HepG2 (cell line): ENCODE data around the gene AP3D1. TPM values are rescaled to one million over a fixed set of nuclear protein-coding genes. Genes with fewer than 3 reads are reported as not detected.

ENCODE experiments used
- ASH2L ChIP-seq: fragments of 300-600, 200-600 bp; sonication (generic); IDR thresholded peaks from 2 replicates; pipeline ENCODE4 v1.7.0; 2017; ENCODE audit warnings: low read depth, mild to moderate bottlenecking, moderate library complexity, mixed read lengths, low read length; ENCODE audit not compliant: insufficient read length
- CEBPB ChIP-seq: IDR thresholded peaks from 2 replicates; pipeline ENCODE4 v1.6.1; 2011; ENCODE audit warnings: low read depth, low read length, improper control_type of control experiment, borderline replicate concordance
- CHD4 ChIP-seq: fragments of 200-600 bp; sonication (generic); IDR thresholded peaks from 2 replicates; pipeline ENCODE4 v1.7.0; 2017; ENCODE audit warnings: mild to moderate bottlenecking, low read length, borderline replicate concordance
- EZH2 ChIP-seq: conservative IDR thresholded peaks from 2 replicates; pipeline ENCODE4 v1.6.1; 2012; ENCODE audit warnings: mild to moderate bottlenecking, low read depth, low read length, moderate library complexity
- FOXA1 ChIP-seq, 2 experiments: fragments of 450-650 bp in 1 of 2; sonication (generic) in 1 of 2; formaldehyde crosslinking in 1 of 2; IDR thresholded peaks; 2 replicates each; pipeline versions ENCODE4 v1.4.0 to v1.6.1; 2016 to 2020; ENCODE audit warnings: missing genetic modification reagents in 1 of 2
- GPBP1L1 ChIP-seq: sonication (generic); formaldehyde crosslinking; IDR thresholded peaks from 2 replicates; pipeline ENCODE4 v1.5.0; 2020; ENCODE audit warnings: mild to moderate bottlenecking, missing genetic modification reagents
- MEF2D ChIP-seq: sonication (generic); formaldehyde crosslinking; IDR thresholded peaks from 2 replicates; pipeline ENCODE4 v1.5.1; 2020; ENCODE audit warnings: mild to moderate bottlenecking, missing genetic modification reagents
- NCOR1 ChIP-seq: fragments of 200-600 bp; sonication (generic); IDR thresholded peaks from 2 replicates; pipeline ENCODE4 v1.7.0; 2017; ENCODE audit warnings: antibody characterized with exemption, low read length, borderline replicate concordance
- PAF1 ChIP-seq: IDR thresholded peaks from 2 replicates; pipeline ENCODE4 v1.6.1; 2016; ENCODE audit warnings: missing genetic modification reagents, missing compliant biosample characterization
- SMARCE1 ChIP-seq: fragments of 450-650 bp; IDR thresholded peaks from 2 replicates; pipeline ENCODE4 v1.6.1; 2017; ENCODE audit warnings: borderline replicate concordance
- TBP ChIP-seq: sonication (generic); formaldehyde crosslinking; IDR thresholded peaks from 2 replicates; pipeline ENCODE4 v1.5.0; 2020; ENCODE audit warnings: missing genetic modification reagents
- ZFP90 ChIP-seq: sonication (generic); formaldehyde crosslinking; IDR thresholded peaks from 2 replicates; pipeline ENCODE4 v1.8.0; 2022; ENCODE audit warnings: missing genetic modification reagents, mild to moderate bottlenecking, inconsistent platforms, borderline replicate concordance
- ZHX1 ChIP-seq: sonication (generic); formaldehyde crosslinking; IDR thresholded peaks from 2 replicates; pipeline ENCODE4 v1.8.1; 2022; ENCODE audit warnings: low read depth, mild to moderate bottlenecking, missing genetic modification reagents
- ZNF264 ChIP-seq: sonication (generic); formaldehyde crosslinking; IDR thresholded peaks from 2 replicates; pipeline ENCODE4 v1.4.0; 2020; ENCODE audit warnings: missing genetic modification reagents
- ZNF333 ChIP-seq: sonication (generic); formaldehyde crosslinking; IDR thresholded peaks from 2 replicates; pipeline ENCODE4 v1.4.0; 2020; ENCODE audit warnings: mild to moderate bottlenecking, missing genetic modification reagents, borderline replicate concordance
- ZNF577 ChIP-seq: sonication (generic); formaldehyde crosslinking; IDR thresholded peaks from 2 replicates; pipeline ENCODE4 v1.4.0; 2020; ENCODE audit warnings: mild to moderate bottlenecking, low read depth, missing genetic modification reagents, borderline replicate concordance
- ZSCAN29 ChIP-seq: sonication (generic); formaldehyde crosslinking; conservative IDR thresholded peaks from 2 replicates; pipeline ENCODE4 v1.4.0; 2020; ENCODE audit warnings: mild to moderate bottlenecking, missing genetic modification reagents
- polyA plus RNA-seq, 8 experiments: library from polyadenylated mRNA; depleted of rRNA in 3 of 8; stranded (reverse) in 7 of 8; unstranded in 1 of 8; fragments of >200 nt; fragmentation: Illumina TruSeq in 4 of 8; extraction: Trizol in 4 of 8; gene quantifications; 2 replicates each; pipeline versions ENCODE4 v1.2.1 to v1.2.3, GENCODE V29; 2011 to 2016; ENCODE audit warnings: low read depth in 4 of 8, missing spikeins in 1 of 8, mixed read lengths in 1 of 8; ENCODE audit not compliant: insufficient read depth in 1 of 8
- total RNA-seq, 5 experiments: library from RNA; depleted of rRNA; stranded (reverse); fragments of >200 nt; fragmentation: Illumina TruSeq; extraction: Trizol; gene quantifications; 2 replicates each; pipeline ENCODE4 v1.2.3, GENCODE V29; 2016; ENCODE audit warnings: low read depth in 1 of 5
- TF ChIP-seq, protein P1 (sequence below): sonication (generic); formaldehyde crosslinking; IDR thresholded peaks from 2 replicates; pipeline ENCODE4 v1.9.0; 2021; ENCODE audit warnings: mild to moderate bottlenecking, missing genetic modification reagents

Gene AP3D1
- total and polyA plus RNA-seq, 2 of the 13 experiments (the other 11 are each of a cell fraction or from before 2014, with no cell fraction given): 68.0 to 82.6 TPM

GRCh38 chr19:2171349-2172145 is 20.2 kb upstream of the AP3D1 start (continued):
- no peak; the same call in 1 of the 2 replicates for TF ChIP-seq ZHX1 (CRISPR knock-in tag)
- TF ChIP-seq ZNF264 (CRISPR knock-in tag): no peak
- TF ChIP-seq FOXA1 (IDR thresholded peaks at IDR 0.05): no peak
- TF ChIP-seq FOXA1 (CRISPR knock-in tag; IDR thresholded peaks at IDR 0.05): 0 out of 2 replicates have a peak, but pooled peaks have one; percentile 17
- no peak for TF ChIP-seq ZFP90 (CRISPR knock-in tag)
- no peak for TF ChIP-seq PAF1 (CRISPR knock-in tag)
- TF ChIP-seq, protein P1, sequence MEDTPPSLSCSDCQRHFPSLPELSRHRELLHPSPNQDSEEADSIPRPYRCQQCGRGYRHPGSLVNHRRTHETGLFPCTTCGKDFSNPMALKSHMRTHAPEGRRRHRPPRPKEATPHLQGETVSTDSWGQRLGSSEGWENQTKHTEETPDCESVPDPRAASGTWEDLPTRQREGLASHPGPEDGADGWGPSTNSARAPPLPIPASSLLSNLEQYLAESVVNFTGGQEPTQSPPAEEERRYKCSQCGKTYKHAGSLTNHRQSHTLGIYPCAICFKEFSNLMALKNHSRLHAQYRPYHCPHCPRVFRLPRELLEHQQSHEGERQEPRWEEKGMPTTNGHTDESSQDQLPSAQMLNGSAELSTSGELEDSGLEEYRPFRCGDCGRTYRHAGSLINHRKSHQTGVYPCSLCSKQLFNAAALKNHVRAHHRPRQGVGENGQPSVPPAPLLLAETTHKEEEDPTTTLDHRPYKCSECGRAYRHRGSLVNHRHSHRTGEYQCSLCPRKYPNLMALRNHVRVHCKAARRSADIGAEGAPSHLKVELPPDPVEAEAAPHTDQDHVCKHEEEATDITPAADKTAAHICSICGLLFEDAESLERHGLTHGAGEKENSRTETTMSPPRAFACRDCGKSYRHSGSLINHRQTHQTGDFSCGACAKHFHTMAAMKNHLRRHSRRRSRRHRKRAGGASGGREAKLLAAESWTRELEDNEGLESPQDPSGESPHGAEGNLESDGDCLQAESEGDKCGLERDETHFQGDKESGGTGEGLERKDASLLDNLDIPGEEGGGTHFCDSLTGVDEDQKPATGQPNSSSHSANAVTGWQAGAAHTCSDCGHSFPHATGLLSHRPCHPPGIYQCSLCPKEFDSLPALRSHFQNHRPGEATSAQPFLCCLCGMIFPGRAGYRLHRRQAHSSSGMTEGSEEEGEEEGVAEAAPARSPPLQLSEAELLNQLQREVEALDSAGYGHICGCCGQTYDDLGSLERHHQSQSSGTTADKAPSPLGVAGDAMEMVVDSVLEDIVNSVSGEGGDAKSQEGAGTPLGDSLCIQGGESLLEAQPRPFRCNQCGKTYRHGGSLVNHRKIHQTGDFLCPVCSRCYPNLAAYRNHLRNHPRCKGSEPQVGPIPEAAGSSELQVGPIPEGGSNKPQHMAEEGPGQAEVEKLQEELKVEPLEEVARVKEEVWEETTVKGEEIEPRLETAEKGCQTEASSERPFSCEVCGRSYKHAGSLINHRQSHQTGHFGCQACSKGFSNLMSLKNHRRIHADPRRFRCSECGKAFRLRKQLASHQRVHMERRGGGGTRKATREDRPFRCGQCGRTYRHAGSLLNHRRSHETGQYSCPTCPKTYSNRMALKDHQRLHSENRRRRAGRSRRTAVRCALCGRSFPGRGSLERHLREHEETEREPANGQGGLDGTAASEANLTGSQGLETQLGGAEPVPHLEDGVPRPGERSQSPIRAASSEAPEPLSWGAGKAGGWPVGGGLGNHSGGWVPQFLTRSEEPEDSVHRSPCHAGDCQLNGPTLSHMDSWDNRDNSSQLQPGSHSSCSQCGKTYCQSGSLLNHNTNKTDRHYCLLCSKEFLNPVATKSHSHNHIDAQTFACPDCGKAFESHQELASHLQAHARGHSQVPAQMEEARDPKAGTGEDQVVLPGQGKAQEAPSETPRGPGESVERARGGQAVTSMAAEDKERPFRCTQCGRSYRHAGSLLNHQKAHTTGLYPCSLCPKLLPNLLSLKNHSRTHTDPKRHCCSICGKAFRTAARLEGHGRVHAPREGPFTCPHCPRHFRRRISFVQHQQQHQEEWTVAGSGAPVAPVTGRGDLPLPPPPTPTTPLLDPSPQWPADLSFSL: no peak
- TF ChIP-seq CHD4: no peak
- TF ChIP-seq SMARCE1: no peak
- 0 out of 2 replicates have a peak, but pooled peaks have one; percentile 80 for TF ChIP-seq ZNF333 (CRISPR knock-in tag)
- TF ChIP-seq ZSCAN29 (CRISPR knock-in tag): 0 out of 2 replicates have a peak, but pooled peaks have one; percentile 27
- TF ChIP-seq EZH2: no peak
- TF ChIP-seq NCOR1: 0 out of 2 replicates have a peak, but pooled peaks have one; percentile 30
- 0 out of 2 replicates have a peak, but pooled peaks have one; percentile 14 for TF ChIP-seq CEBPB
- no peak for TF ChIP-seq ZNF577 (CRISPR knock-in tag)
- no peak for TF ChIP-seq MEF2D (CRISPR knock-in tag)
- no peak for TF ChIP-seq GPBP1L1
- peak; percentile 23 for TF ChIP-seq ASH2L
- TF ChIP-seq TBP (CRISPR knock-in tag): no peak
